Choroid plexus epithelial cell (primary cell): Measurements from ENCODE around the gene SUSD3.

Experiments
- DNase-seq: peaks from one replicate; pipeline ENCODE4 v3.0.0-alpha.2; 2010; ENCODE audit warnings: low read depth
- H3K4me3 ChIP-seq: 2 replicates; pipeline ENCODE4 v1.5.1; 2011; ENCODE audit warnings: low read depth, mild to moderate bottlenecking, control low read depth, low read length, moderate library complexity
- TF ChIP-seq, protein P1 (sequence below): conservative IDR thresholded peaks from 2 replicates; pipeline ENCODE4 v1.5.1; 2011; ENCODE audit warnings: low read depth, mild to moderate bottlenecking, control low read depth, inconsistent platforms, low read length, moderate library complexity

Gene SUSD3

GRCh38 chr9:93058355-93059010 is at the start of gene SUSD3:
SUSD3 (plus strand) TSS chr9:93058701; CDS start chr9:93058743, 42 bp downstream.
- DNase-seq: peak; percentile 35

GRCh38 chr9:93009337-93010015 is 49.0 kb upstream of the SUSD3 start:
- TF ChIP-seq, protein P1, sequence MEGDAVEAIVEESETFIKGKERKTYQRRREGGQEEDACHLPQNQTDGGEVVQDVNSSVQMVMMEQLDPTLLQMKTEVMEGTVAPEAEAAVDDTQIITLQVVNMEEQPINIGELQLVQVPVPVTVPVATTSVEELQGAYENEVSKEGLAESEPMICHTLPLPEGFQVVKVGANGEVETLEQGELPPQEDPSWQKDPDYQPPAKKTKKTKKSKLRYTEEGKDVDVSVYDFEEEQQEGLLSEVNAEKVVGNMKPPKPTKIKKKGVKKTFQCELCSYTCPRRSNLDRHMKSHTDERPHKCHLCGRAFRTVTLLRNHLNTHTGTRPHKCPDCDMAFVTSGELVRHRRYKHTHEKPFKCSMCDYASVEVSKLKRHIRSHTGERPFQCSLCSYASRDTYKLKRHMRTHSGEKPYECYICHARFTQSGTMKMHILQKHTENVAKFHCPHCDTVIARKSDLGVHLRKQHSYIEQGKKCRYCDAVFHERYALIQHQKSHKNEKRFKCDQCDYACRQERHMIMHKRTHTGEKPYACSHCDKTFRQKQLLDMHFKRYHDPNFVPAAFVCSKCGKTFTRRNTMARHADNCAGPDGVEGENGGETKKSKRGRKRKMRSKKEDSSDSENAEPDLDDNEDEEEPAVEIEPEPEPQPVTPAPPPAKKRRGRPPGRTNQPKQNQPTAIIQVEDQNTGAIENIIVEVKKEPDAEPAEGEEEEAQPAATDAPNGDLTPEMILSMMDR: no peak
- no peak overlapping the region for H3K4me3 ChIP-seq
- no peak for DNase-seq

More at GRCh38 chr9:93058355-93059010, at the start of gene SUSD3:
- TF ChIP-seq, protein P1: no peak
- peak within 1 kb of the TSS; percentile 31 for H3K4me3 ChIP-seq

DNA sequence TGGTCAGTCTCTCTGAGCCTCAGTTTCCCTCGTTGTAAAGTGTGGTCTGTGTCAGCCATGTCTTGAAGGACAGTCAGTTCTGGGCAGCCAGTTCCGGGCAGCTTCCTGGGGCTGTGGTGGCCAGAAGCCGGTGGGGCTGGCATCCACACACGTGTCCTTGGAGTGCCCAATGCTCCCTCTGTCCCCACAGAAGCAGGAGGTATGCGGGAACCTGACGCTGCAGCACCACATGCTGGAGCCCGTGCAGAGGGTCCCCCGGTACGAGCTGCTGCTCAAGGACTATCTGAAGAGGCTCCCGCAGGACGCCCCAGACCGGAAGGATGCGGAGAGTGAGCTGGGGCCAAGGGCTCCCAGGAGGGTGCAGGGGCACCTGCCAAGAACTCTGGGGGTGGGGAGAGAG is 48.4 kb upstream of the SUSD3 start:
- DNase-seq: no peak
- TF ChIP-seq, protein P1: no peak
- H3K4me3 ChIP-seq: no peak overlapping the region

GRCh38 chr9:93010704-93011103 is 47.8 kb upstream of the SUSD3 start:
- DNase-seq: no peak
- TF ChIP-seq, protein P1: peak; percentile 12
- H3K4me3 ChIP-seq: no peak overlapping the region

GRCh38 chr9:93011114-93011513 is 47.4 kb upstream of the SUSD3 start:
- H3K4me3 ChIP-seq: no peak overlapping the region
- DNase-seq: no peak
- TF ChIP-seq, protein P1: no peak

- no peak overlapping the region for H3K4me3 ChIP-seq
- TF ChIP-seq, protein P1: no peak
- DNase-seq: no peak
These were observed 45.3 kb upstream of the SUSD3 start for GRCh38 chr9:93012963-93013855.
